T-helper 2 cell treated with Interferon-gamma antibody and Interleukin-4, amounts not matched to agents 5 μg/mL and 100 μg/mL, for 36 hours (primary cell): ENCODE results near the gene INS.
"Not testable (repeated sequence)": the region's sequence is repeated elsewhere in the genome, so short reads cannot be mapped to it uniquely, and the experiment has no call there.

ENCODE experiments used
- DNase-seq: peaks from one replicate; pipeline ENCODE4 v3.0.0; 2021; ENCODE audit warnings: low spot score
- H3K27ac Mint-ChIP-seq: one replicate; pipeline ENCODE4 v1.8.0; 2021; ENCODE audit warnings: mild to moderate bottlenecking, mixed read lengths
- H3K27me3 Mint-ChIP-seq: one replicate; pipeline ENCODE4 v1.8.0; 2021; ENCODE audit warnings: low read depth, mixed read lengths
- H3K36me3 Mint-ChIP-seq: one replicate; pipeline ENCODE4 v1.8.0; 2021; ENCODE audit warnings: low read depth, mixed read lengths
- H3K4me1 Mint-ChIP-seq: one replicate; pipeline ENCODE4 v1.8.0; 2021; ENCODE audit warnings: low read depth, mixed read lengths
- H3K4me3 Mint-ChIP-seq: one replicate; pipeline ENCODE4 v1.8.0; 2022; ENCODE audit warnings: mild to moderate bottlenecking, moderate library complexity, mixed read lengths
- H3K9me3 Mint-ChIP-seq: one replicate; pipeline ENCODE4 v1.8.0; 2021; ENCODE audit warnings: mixed read lengths

The INS gene

DNA sequence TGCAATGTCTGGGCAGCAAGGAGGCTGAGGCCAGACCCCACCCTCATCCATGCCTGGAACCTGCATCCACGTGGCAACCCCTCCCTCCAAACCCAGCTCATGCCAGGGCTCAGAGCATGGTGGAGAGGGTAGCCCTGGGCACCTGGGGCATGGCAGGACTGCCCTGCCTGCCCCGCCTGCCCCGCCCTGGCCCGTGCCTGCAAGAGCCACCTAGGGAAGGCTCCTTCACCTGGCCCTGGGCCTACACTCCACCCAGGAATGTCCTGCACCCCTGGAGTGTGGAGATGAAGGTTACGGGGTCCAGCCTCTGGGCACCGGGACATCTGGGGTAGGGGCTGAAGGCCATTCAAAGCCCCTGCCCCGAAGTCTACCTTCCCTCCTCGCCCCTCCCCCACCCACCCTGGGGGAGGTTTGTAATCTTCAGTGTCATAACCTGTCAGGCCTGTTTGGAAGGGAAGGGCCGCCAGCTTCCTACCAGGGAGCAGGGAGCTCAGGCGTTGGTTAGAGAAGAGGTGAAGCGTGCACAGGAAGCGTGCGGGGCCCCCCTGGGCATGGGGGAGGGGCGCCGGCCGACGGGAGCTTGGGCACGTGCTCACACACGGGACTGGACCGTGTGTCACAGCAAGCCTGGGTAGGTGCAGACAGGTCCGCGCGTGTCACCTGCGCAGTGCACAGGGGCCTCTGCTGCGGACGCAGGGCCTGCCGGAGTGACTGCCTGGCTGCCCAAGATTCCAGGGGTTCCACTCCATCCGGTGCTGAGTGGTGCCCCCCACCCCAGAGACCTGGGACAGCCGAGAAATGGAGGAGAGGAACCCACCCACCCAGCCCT, 41.3 kb upstream of the INS start:
- Mint-ChIP-seq H3K27me3 (no peaks in the 10 kb centered on the region), H3K4me1 (no peaks in the 10 kb centered on the region), H3K4me3 (no peak overlapping the region), H3K36me3 (no peaks in the 10 kb centered on the region), H3K9me3 (no peaks in the 10 kb centered on the region), H3K27ac (no peak overlapping the region)
- DNase-seq = no peak

DNA sequence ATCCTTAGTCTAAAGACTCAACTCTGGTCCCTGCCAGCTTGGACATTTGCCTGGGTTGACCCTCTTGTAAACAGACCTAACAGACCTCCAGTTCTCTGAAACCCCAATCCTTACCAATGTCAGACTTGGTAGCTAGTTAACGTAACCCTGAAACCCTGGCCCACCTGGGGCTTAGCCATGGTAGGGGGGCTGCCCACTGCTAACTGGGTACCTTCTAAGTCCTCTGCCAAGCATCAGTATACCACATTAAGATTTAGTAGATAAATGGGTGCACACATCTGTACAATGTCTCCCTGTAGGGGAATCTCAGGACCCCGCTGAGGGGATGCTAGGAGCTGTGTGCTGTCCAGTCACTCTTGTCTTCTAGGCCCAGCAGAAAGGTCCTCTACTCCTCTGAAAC, 40.5 kb upstream of the INS start:
- Mint-ChIP-seq H3K36me3 (no peaks in the 10 kb centered on the region), H3K4me1 (no peaks in the 10 kb centered on the region), H3K27ac (no peak overlapping the region), H3K4me3 (no peak overlapping the region), H3K27me3 (peaks cover 6% of the 10 kb centered on the region), H3K9me3 (no peaks in the 10 kb centered on the region)
- DNase-seq = no peak

DNA sequence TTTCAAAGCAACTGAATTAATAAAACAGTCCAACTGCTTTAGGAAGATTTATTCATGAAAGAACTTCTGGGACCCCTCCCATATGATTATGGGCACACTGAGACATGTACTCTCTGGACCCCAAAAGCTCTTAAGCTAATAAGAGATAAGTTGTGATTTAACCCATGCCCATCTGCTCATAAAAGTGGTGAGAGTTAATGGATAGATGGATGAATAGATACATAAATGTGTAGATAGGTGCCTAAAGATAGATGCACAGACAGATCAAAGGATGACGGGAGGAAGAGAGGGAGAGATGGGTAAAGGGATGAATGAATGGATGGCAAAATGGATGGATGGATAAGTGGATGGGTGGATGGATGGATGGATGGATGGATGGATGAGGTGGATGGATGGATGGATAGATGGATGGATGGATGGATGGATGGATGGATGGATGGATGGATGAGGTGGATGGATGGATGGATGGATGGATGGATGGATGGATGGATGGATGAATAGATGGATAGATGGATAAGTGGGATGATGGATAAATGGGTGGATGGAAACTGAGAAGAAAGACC, 40.0 kb upstream of the INS start:
- no peak overlapping the region for H3K4me3 Mint-ChIP-seq
- no peaks in the 10 kb centered on the region for H3K36me3 Mint-ChIP-seq
- DNase-seq = no peak
- no peaks in the 10 kb centered on the region for H3K4me1 Mint-ChIP-seq
- no peaks in the 10 kb centered on the region for H3K9me3 Mint-ChIP-seq
- no peak overlapping the region for H3K27ac Mint-ChIP-seq
- peaks cover 11% of the 10 kb centered on the region for H3K27me3 Mint-ChIP-seq

DNA sequence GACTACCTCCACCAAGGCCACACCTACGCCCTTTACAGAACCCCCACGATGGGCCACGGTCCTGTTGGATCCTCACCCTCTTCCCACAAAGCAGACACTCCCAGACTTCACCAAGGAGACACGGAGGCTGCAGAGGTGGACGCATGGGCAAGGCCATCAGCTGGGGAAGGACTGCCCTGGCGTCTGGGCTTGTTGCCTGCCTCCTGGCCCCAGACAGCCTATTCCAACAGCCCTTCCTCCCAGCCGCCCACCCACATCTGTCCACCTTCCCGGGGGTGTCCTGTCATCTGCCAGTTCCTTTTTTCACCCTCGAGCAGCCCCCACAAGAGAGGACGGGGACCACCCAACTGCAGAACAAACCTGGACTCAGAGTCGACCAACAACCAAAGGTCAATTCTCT, 39.5 kb upstream of the INS start:
- Mint-ChIP-seq H3K4me1 (no peaks in the 10 kb centered on the region), H3K27me3 (peaks cover 11% of the 10 kb centered on the region), H3K27ac (no peak overlapping the region), H3K4me3 (no peak overlapping the region), H3K36me3 (no peaks in the 10 kb centered on the region), H3K9me3 (no peaks in the 10 kb centered on the region)
- no peak for DNase-seq

DNA sequence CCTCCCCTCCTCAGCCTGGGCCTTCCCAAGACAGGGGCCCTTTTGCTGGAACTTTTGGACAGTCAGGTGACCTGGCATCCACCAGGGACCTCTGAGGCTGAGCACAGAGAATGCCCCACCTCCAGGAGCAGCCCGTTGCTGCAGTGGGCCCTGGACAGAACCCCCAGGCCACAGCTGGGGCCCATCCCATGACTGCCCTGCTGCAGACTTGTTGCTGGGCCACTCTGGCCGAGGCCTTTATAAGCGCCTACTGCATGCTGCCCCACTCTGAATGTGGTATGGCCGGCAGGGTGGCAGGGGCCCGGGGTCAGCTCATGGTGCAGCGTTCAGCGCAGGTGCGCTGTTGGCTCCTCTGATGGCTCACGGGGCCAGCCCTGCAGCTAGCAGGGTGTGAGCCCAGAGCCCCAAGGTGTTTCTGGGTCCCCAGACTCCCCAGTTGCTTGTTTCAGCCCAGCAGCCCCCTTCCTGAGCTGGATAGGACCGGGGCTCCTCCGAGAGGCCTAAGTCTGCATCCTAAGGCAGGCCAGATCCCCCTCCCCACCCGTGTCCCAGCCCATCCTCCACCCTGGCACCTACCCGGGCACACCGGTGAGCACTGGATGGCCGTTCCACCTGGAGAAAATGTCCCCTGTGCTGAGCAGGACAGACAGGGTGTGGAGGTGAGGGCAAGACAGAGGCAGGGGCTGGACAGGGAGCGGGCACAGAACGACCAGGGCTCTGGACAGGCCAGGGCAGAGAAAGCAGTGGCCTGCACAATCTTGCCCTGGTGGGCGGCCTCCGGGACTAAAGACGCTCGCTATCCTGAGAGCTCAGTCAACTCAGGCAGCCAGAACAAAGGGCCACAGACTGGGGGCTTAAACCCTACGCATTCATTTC, 38.7 kb upstream of the INS start:
- no peak overlapping the region for H3K27ac Mint-ChIP-seq
- H3K36me3 Mint-ChIP-seq = no peaks in the 10 kb centered on the region
- no peak overlapping the region for H3K4me3 Mint-ChIP-seq
- no peak for DNase-seq
- H3K9me3 Mint-ChIP-seq = no peaks in the 10 kb centered on the region
- H3K27me3 Mint-ChIP-seq = peaks cover 11% of the 10 kb centered on the region
- H3K4me1 Mint-ChIP-seq = no peaks in the 10 kb centered on the region

DNA sequence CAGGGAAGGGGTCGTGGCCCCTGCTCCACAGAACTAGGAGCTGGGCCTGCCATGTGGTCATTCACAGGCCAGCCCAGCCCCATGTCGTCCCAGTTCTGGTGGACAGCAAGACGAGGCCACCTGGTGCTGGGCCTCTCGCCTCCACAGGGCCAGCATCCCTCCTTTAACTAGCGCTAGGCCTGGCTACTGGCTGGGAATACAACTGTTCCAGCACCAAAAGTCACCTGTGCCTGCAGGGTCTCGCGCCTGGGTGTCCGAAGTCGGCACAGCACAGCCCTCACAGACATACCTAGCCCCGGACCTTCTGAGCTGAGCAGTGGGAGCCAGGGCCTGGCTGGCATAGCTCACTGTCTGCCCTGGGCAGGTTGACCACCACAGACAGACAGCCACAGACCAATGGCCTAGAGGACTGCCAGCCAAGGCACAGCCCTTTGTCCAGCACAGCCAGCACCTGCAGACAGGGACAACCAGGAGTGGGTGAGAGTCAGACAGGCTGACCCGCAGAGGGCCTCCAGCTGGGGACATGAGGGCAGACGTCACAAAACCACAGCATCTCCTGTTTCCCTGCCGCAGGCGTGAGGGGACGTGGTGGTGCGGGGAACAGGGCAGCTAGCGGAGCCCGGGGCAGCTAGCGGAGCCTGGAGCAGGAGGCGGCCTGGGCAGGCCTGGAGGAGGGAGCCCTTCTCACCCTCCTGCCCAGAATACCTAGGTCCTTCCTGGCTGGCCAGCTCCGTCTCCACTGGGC, 37.8 kb upstream of the INS start:
- no peaks in the 10 kb centered on the region for H3K9me3 Mint-ChIP-seq
- H3K4me1 Mint-ChIP-seq = no peaks in the 10 kb centered on the region
- H3K36me3 Mint-ChIP-seq = no peaks in the 10 kb centered on the region
- H3K27ac Mint-ChIP-seq = no peak overlapping the region
- DNase-seq = no peak
- peaks cover 11% of the 10 kb centered on the region for H3K27me3 Mint-ChIP-seq
- H3K4me3 Mint-ChIP-seq = no peak overlapping the region

DNA sequence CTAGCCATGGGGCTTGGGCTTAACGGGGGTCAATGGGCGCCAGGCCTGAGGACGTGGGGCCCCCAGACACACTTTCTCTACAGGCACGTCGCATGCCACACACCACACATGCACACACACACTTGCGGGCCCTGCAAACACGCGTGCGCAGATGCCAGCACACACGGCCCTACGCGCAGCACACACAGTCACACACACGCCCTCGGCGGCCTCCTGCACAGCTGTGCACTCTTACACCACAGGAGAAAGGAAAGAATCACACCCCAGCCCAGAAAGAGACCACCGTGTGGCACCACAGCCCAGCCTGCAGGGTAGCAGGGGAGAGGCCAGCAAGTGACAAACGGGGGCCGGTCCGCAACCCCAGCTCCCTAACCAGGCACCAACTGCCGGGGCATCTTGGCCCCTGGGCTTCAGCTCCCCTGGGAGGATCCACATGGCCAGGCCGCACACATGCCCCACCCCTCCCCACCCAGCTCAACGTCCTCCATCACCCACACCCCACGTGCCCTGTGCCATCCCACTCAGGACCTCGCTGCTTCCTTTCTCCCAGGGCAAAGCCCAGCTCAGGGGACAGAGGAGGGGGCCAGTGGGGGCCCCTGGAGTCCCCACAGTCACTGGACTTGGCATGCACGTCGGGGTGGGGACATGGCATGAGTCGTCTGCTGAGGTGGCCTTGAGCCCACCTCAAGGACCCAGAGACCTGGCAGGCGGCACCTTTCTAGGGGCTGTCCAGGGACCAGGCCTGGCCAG, 36.9 kb upstream of the INS start:
- Mint-ChIP-seq H3K4me1 (no peaks in the 10 kb centered on the region), H3K4me3 (no peak overlapping the region), H3K27ac (no peak overlapping the region), H3K27me3 (peaks cover 11% of the 10 kb centered on the region), H3K9me3 (no peaks in the 10 kb centered on the region), H3K36me3 (no peaks in the 10 kb centered on the region)
- DNase-seq = no peak

DNA sequence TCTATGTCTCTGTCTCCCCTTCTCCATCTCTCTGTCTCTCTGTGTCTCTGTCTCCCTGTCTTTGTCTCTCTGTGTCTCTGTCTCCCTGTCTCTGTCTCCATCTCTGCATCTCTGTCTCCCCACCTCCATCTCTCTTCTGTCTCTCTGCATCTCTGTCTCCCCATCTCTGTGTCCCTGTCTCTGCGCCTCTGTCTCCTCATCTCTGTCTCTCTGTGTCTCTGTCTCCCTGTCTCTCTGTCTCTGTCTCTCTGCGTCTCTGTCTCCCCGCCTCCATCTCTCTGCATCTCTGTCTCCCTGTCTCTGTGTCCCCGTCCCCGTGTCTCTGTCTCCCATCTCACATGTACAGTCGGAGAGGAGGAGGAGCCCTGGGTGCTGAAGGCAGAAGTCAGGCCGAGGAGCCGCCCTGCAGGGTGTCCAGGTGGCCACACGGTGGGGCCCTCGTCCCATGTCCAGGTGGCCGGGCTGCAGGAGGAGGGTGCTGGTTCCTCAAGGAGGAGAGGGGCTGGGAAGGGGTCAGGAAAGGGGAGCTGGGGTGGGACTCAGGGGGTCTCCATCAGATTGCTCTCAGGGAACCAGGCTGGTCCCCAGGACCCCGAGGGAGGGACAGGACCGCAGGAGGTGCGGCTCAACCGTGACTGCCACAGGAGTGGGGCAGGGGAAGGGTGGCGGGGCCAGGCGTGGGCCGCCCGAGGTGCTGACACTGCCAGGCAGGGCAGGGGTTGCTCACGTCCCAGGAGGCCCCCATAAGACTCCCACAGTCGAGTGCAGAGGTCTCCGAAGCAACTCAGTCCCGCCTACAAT, 36.2 kb upstream of the INS start:
- Mint-ChIP-seq H3K36me3 (no peaks in the 10 kb centered on the region), H3K4me1 (no peaks in the 10 kb centered on the region), H3K4me3 (no peak overlapping the region), H3K27ac (no peak overlapping the region), H3K9me3 (no peaks in the 10 kb centered on the region), H3K27me3 (peaks cover 11% of the 10 kb centered on the region)
- peak; percentile 48 for DNase-seq

DNA sequence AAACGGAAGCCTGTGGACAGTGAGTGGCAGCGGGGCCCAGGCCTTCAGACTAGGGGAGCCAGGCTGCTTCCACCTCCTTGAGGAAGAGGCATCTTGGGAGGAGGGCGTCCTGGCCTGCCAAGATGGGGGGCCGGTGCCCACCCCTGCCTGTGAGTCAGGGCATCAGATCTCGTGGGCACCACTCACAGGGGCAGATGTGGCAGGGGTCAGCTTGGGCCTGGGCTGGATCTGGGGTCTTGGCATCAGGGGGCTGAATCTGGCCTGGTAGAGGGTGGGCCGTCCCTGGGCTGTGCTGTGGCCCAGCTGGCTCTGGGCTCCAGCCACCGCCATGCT, 34.7 kb upstream of the INS start:
- Mint-ChIP-seq H3K9me3 (no peaks in the 10 kb centered on the region), H3K27ac (no peak overlapping the region), H3K36me3 (no peaks in the 10 kb centered on the region), H3K4me3 (no peak overlapping the region), H3K27me3 (peaks cover 11% of the 10 kb centered on the region), H3K4me1 (no peaks in the 10 kb centered on the region)
- no peak for DNase-seq

DNA sequence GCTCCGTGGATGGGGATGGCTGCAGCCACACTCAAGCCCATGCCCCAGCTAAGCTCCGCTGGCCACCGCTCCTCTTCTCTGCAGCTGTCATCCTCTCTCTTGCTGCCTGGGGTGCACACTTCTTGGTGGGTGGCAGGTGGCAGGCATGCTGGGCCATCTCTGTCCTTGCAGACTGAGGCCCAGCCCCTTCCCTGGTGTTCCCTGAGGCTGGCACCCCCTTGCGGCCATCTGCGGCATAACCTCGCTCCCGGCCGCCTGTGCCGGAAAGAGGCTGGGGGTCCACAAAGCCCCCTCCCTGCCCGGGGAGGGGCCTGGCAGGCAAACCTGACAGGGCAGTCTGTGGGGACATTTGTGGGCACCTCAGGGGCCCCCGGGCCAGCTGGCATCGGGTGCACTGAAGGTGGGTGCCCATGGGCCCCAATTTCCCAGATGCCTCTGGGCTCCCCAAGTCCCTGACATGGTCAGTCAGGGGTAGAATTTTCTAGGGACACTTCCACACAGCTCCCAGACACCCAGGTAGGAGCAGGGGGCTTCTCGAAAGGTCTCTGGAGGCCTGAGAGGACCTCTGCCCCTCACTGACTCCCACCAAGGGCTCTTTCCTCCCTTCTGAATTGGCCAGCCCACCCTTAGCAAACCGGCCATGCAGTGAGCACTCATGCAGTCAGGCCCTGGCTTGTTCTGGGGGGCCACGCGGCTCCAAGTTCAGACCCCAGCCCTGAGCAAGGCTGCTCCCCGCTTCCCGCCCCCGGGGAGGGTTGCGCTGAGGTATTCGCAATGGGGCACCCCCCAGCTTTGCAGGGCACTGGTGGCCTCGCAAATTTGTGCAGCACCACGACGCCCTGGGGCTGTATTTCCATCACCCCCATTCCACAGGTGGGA, 34.1 kb upstream of the INS start:
- Mint-ChIP-seq H3K9me3 (no peaks in the 10 kb centered on the region), H3K27ac (no peak overlapping the region), H3K4me1 (no peaks in the 10 kb centered on the region), H3K27me3 (peaks cover 11% of the 10 kb centered on the region), H3K4me3 (no peak overlapping the region), H3K36me3 (no peaks in the 10 kb centered on the region)
- DNase-seq = peak; percentile 23

DNA sequence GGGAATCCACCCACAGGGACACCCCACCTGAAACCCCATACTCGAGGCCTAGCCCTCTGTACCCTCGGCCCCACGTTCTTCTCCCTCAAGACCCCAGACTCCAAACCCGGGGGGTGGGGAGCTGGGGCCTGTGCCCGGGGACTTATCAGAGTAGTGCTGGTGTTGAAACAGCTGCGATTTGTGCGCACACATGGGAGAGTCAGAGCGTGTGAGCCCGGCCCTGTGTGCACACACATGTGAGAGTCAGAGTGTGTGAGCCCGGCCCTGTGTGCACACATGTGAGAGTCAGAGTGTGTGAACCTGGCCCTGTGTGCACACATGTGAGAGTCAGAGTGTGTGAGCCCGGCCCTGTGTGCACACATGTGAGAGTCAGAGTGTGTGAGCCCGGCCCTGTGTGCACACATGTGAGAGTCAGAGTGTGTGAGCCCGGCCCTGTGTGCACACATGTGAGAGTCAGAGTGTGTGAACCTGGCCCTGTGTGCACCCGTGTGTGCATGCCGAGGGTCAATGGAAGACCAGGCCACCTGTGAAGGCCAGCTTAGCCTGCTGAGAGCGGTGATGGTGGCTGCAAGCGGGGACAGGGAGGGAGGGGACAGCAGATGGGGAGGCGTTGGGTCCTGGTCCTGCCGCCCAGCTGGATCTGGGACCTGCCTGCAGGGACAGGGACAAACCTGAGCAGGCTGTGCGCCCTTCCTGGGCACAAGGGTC, 33.0 kb upstream of the INS start:
- not testable (repeated sequence) for H3K9me3 Mint-ChIP-seq, DNase-seq, H3K4me3 Mint-ChIP-seq, H3K27ac Mint-ChIP-seq, H3K4me1 Mint-ChIP-seq, H3K36me3 Mint-ChIP-seq
- H3K27me3 Mint-ChIP-seq = peaks cover 11% of the 10 kb centered on the region
